Transverse colon (tissue), 4 donors: ENCODE measurements around the gene CCDC38.

Experiments used
- CTCF ChIP-seq, 5 experiments: fragments of 200-600 bp in 3 of 5; fragments of 450-650 bp in 2 of 5; sonication (generic) in 3 of 5; IDR thresholded peaks; 1 replicate in 2 of 5; 2 replicates in 3 of 5; pipeline ENCODE4 v1.5.1; 2016 to 2017; ENCODE audit warnings: antibody characterized with exemption in 5 of 5, inconsistent platforms in 3 of 5, mild to moderate bottlenecking in 2 of 5, moderate library complexity in 1 of 5
- EP300 ChIP-seq: sonication (generic); formaldehyde crosslinking; IDR thresholded peaks from one replicate; pipeline ENCODE4 v1.6.1; 2017; ENCODE audit warnings: antibody characterized with exemption, low read depth
- POLR2AphosphoS5 ChIP-seq, 3 donors: sonication (generic); formaldehyde crosslinking; IDR thresholded peaks; one replicate each; pipeline ENCODE4 v1.6.1; 2016; ENCODE audit warnings: antibody characterized with exemption in 3 of 3

GRCh38 chr12:95829395-95829794 lies 113.0 kb downstream of the CCDC38 start:
- TF ChIP-seq CTCF (IDR thresholded peaks at IDR 0.05): no peak
- no peak for TF ChIP-seq POLR2AphosphoS5 (IDR thresholded peaks at IDR 0.05)
- TF ChIP-seq EP300: no peak
